ENCODE results near the gene QSOX2. TPM values are rescaled to one million over a fixed set of nuclear protein-coding genes. Genes with fewer than 3 reads are reported as not detected.

QSOX2 gene
- total RNA-seq, 1 experiment from 2014 or later: 9.9 TPM

- no peaks in the 10 kb centered on the region for H3K9me3 ChIP-seq (ENCODE audit: low read length)
- no peak overlapping the region for H3K4me3 ChIP-seq (ENCODE audit: low read length)
- CTCF ChIA-PET: no interaction called here
- TF ChIP-seq EZH2 (IDR thresholded peaks at IDR 0.05; ENCODE audit: low read length, unreplicated experiment) (no peak), EZH2phosphoT487 (IDR thresholded peaks at IDR 0.05; ENCODE audit: borderline replicate concordance, low read length) (no peak), CTCF (conservative IDR thresholded peaks at IDR 0.05; ENCODE audit: low read depth, low read length) (no peak)
- H3F3A ChIP-seq (ENCODE audit: low read length, unreplicated experiment): no peaks in the 10 kb centered on the region
- no peaks in the 10 kb centered on the region for H3K4me1 ChIP-seq (ENCODE audit: insufficient read depth, low read length)
- no peaks in the 10 kb centered on the region for H3K79me2 ChIP-seq (ENCODE audit: low read length)
- H3K27ac ChIP-seq (ENCODE audit: low read length): no peak overlapping the region
- no peak overlapping the region for H2AFZ ChIP-seq (ENCODE audit: low read length)
- ATAC-seq (no peak), DNase-seq (no peak)
- intact Hi-C loops (cut with micrococcal nuclease): no loop called here
- BruUV-seq (replicated peaks): no TSS peak
- no peaks in the 10 kb centered on the region for H3K36me3 ChIP-seq (ENCODE audit: low read depth, low read length)
- H3K9me2 ChIP-seq (replicated peaks; ENCODE audit: low read length): no peaks in the 10 kb centered on the region
- no peaks in the 10 kb centered on the region for H4K20me1 ChIP-seq (ENCODE audit: low read length)
- H3K9ac ChIP-seq (ENCODE audit: low read length): no peak overlapping the region
- POLR2A ChIA-PET (ENCODE audit: unreplicated experiment): no interaction called here
- no peak overlapping the region for H3K4me2 ChIP-seq (ENCODE audit: low read length)
- H3K27me3 ChIP-seq (ENCODE audit: low read length): peaks cover 18% of the 10 kb centered on the region
These were observed 43.8 kb downstream of the QSOX2 start for GRCh38 chr9:136201609-136202453.

- H3K9me2 ChIP-seq (replicated peaks; ENCODE audit: low read length): no peaks in the 10 kb centered on the region
- no peaks in the 10 kb centered on the region for H3K9me3 ChIP-seq (ENCODE audit: low read length)
- ATAC-seq: no peak
- no peaks in the 10 kb centered on the region for H3K79me2 ChIP-seq (ENCODE audit: low read length)
- no peaks in the 10 kb centered on the region for H4K20me1 ChIP-seq (ENCODE audit: low read length)
- H3F3A ChIP-seq (ENCODE audit: low read length, unreplicated experiment): no peaks in the 10 kb centered on the region
- ChIA-PET CTCF (no interaction called here), POLR2A (ENCODE audit: unreplicated experiment) (no interaction called here)
- H3K9ac ChIP-seq (ENCODE audit: low read length): no peak overlapping the region
- no peak for DNase-seq
- H3K36me3 ChIP-seq (ENCODE audit: low read depth, low read length): no peaks in the 10 kb centered on the region
- peaks cover 24% of the 10 kb centered on the region for H3K27me3 ChIP-seq (ENCODE audit: low read length)
- no peak overlapping the region for H2AFZ ChIP-seq (ENCODE audit: low read length)
- H3K4me2 ChIP-seq (ENCODE audit: low read length): no peak overlapping the region
- TF ChIP-seq EZH2 (IDR thresholded peaks at IDR 0.05; ENCODE audit: low read length, unreplicated experiment) (no peak), CTCF (conservative IDR thresholded peaks at IDR 0.05; ENCODE audit: low read depth, low read length) (no peak), EZH2phosphoT487 (IDR thresholded peaks at IDR 0.05; ENCODE audit: borderline replicate concordance, low read length) (no peak)
- no TSS peak for BruUV-seq (replicated peaks)
- intact Hi-C loops (cut with micrococcal nuclease): no loop called here
- no peak overlapping the region for H3K27ac ChIP-seq (ENCODE audit: low read length)
- no peak overlapping the region for H3K4me3 ChIP-seq (ENCODE audit: low read length)
- no peaks in the 10 kb centered on the region for H3K4me1 ChIP-seq (ENCODE audit: insufficient read depth, low read length)
These were observed 44.4 kb downstream of the QSOX2 start for GRCh38 chr9:136201174-136201573.

GRCh38 chr9:136200424-136200823, 45.2 kb downstream of the QSOX2 start:
- H3K36me3 ChIP-seq (ENCODE audit: low read depth, low read length): no peaks in the 10 kb centered on the region
- no peaks in the 10 kb centered on the region for H4K20me1 ChIP-seq (ENCODE audit: low read length)
- no TSS peak for BruUV-seq (replicated peaks)
- H3K27ac ChIP-seq (ENCODE audit: low read length): no peak overlapping the region
- H3K4me3 ChIP-seq (ENCODE audit: low read length): no peak overlapping the region
- no peaks in the 10 kb centered on the region for H3F3A ChIP-seq (ENCODE audit: low read length, unreplicated experiment)
- no peak overlapping the region for H3K4me2 ChIP-seq (ENCODE audit: low read length)
- H3K9ac ChIP-seq (ENCODE audit: low read length): no peak overlapping the region
- no peaks in the 10 kb centered on the region for H3K79me2 ChIP-seq (ENCODE audit: low read length)
- no peaks in the 10 kb centered on the region for H3K9me3 ChIP-seq (ENCODE audit: low read length)
- intact Hi-C loops (cut with micrococcal nuclease): no loop called here
- H3K27me3 ChIP-seq (ENCODE audit: low read length): peaks cover 29% of the 10 kb centered on the region
- DNase-seq (no peak), ATAC-seq (no peak)
- no peak for TF ChIP-seq EZH2 (IDR thresholded peaks at IDR 0.05; ENCODE audit: low read length, unreplicated experiment)
- no peak for TF ChIP-seq EZH2phosphoT487 (IDR thresholded peaks at IDR 0.05; ENCODE audit: borderline replicate concordance, low read length)
- no peak for TF ChIP-seq CTCF (conservative IDR thresholded peaks at IDR 0.05; ENCODE audit: low read depth, low read length)
- POLR2A ChIA-PET (ENCODE audit: unreplicated experiment): no interaction called here
- H2AFZ ChIP-seq (ENCODE audit: low read length): no peak overlapping the region
- H3K9me2 ChIP-seq (replicated peaks; ENCODE audit: low read length): no peaks in the 10 kb centered on the region
- H3K4me1 ChIP-seq (ENCODE audit: insufficient read depth, low read length): no peaks in the 10 kb centered on the region
- CTCF ChIA-PET: no interaction called here

All from PC-3 (cell line).